Lung microvascular endothelial cell (primary cell): Measurements from ENCODE around the gene YEATS4. TPM values are rescaled to one million over a fixed set of nuclear protein-coding genes. Genes with fewer than 3 reads are reported as not detected.

Source experiments
- DNase-seq, 2 donors: peaks; one replicate each; pipeline versions ENCODE4 v3.0.0 to v3.0.0-alpha.2; 2010; ENCODE audit warnings: low read depth in 2 of 2
- total RNA-seq: library from RNA; depleted of rRNA; stranded (reverse); fragments of >200 nt; gene quantifications from 2 replicates; pipeline ENCODE4 v1.2.1, GENCODE V29; 2014

The YEATS4 gene
- total RNA-seq, 1 donor from 2014 or later: 10.5 TPM

DNA sequence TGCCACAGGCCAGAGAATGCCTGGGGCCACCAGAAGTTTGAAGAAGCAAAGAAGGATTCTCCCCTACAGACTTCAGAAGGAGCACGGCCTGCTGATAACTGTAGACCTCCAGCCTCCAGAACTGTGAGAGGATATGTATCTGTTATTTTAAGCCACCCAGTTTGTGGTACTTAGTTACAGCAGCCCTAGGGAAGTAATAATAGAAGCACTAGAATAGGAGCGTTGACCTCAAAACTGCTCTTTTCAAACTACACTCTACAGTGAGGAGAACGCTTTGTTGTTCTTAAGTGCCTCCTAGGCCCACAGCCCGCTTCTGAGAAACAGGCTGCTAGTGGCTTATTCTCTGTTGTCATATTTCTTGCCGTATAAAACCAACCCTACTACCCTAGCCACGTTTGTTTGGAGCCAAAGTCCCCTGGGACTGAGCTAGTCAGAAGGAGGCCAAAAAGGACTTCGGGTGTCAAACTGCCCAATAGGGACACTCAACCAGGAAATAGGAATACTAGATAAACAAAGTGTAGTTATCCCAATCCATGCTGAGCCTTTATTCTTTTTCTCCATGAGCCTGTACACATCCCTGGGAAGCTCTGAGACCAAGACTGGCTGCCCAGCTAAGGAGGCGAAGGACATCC is 72.2 kb downstream of the YEATS4 start:
- DNase-seq: no peak

DNA sequence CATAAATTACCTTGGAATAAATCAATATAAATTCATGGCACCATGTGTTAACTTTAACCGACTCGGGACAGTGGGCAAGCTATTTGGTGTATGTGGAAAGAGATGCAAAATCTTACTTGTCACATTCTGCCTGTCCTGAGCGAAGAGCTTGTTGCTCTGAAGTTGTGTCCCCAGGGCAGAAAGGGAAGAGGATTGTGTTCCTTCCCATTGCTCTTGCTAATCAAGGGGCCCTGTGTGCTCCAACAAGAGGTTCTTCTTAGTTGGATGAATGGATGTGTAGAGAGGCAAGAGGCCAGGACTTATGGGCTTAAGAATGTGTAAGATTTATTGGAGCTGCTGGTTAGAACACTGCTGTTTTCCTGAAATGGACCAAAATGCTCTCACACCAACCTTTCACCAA is 74.1 kb downstream of the YEATS4 start:
- no peak for DNase-seq

GRCh38 chr12:69435644-69436043 is 76.1 kb downstream of the YEATS4 start:
- DNase-seq: peak in 1 of 2 donors; percentile 62

DNA sequence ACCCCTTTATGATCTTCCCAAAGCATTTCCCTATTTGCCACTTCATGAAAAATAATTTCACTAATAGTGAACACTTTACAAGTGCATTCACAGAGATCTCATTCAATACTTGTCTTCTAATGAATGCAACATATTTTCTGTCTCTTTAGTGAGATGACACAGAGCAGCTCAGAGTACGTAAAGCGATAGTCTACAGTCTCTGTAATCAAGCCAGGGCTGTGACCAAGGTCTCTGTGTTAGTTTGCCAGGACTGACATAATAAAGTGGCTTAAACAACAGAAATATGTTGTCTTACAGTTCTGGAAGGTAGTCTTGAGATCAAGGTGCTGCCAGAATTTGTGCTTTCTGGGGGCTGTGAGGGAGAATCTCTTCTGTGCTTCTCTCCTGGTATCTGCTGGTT is 77.5 kb downstream of the YEATS4 start:
- DNase-seq: no peak

GRCh38 chr12:69438539-69438938 is 79.0 kb downstream of the YEATS4 start:
- no peak for DNase-seq

- DNase-seq: no peak
Measured at GRCh38 chr12:69440016-69440415, 80.5 kb downstream of the YEATS4 start.

Other genes with a start within 250 kb of the YEATS4 start
- 14.9 and 17.0 TPM in 2 replicates for gene CPSF6, start 120.2 kb upstream of the YEATS4 start, total RNA-seq
- gene LYZ, start 11.4 kb upstream of the YEATS4 start, total RNA-seq: under 0.01 TPM in 1 of 2 replicates, not detected in the other
- gene FRS2, start 110.6 kb downstream of the YEATS4 start, total RNA-seq: 14.6 and 22.4 TPM in 2 replicates
- gene CCT2, start 225.7 kb downstream of the YEATS4 start, total RNA-seq: 188 and 195 TPM in 2 replicates